Activated T-cell treated with anti-CD3 and anti-CD28 coated beads for 24 hours (primary cell): ENCODE measurements around the gene CYP19A1.

Experiments used
- DNase-seq: peaks from one replicate; pipeline ENCODE4 v3.0.0-alpha.2; 2020; ENCODE audit warnings: low read depth

The CYP19A1 gene

GRCh38 chr15:51183076-51183475 lies 155.3 kb downstream of the CYP19A1 start:
- no peak for DNase-seq

- DNase-seq: no peak
These were observed 156.5 kb downstream of the CYP19A1 start for GRCh38 chr15:51181905-51182304.

GRCh38 chr15:51181221-51181620 lies 157.2 kb downstream of the CYP19A1 start:
- no peak for DNase-seq

DNA sequence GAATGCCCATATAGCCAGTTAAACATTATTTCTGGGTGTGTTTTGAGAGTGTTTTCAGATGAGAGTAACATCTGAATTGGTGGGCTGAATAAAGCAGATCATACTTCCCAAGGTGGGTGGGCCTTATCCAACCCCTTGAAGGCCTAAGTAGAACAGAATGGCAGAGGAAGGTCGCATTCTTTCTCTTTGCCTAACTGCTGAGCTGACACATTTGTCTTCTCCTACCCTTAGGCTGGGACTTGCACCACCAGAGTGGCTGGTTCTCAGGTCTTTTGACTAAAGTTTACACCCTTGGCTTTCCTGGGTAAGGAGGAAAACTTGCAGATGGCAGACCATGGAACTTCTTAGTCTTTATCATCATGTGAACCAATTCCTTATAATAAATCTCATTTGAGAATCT lies 157.9 kb downstream of the CYP19A1 start:
- no peak for DNase-seq

GRCh38 chr15:51180011-51180410 lies 158.4 kb downstream of the CYP19A1 start:
- DNase-seq: no peak

GRCh38 chr15:51172193-51172592 lies 166.2 kb downstream of the CYP19A1 start:
- no peak for DNase-seq

- no peak for DNase-seq
These were observed 166.8 kb downstream of the CYP19A1 start for GRCh38 chr15:51171634-51171932.

DNA sequence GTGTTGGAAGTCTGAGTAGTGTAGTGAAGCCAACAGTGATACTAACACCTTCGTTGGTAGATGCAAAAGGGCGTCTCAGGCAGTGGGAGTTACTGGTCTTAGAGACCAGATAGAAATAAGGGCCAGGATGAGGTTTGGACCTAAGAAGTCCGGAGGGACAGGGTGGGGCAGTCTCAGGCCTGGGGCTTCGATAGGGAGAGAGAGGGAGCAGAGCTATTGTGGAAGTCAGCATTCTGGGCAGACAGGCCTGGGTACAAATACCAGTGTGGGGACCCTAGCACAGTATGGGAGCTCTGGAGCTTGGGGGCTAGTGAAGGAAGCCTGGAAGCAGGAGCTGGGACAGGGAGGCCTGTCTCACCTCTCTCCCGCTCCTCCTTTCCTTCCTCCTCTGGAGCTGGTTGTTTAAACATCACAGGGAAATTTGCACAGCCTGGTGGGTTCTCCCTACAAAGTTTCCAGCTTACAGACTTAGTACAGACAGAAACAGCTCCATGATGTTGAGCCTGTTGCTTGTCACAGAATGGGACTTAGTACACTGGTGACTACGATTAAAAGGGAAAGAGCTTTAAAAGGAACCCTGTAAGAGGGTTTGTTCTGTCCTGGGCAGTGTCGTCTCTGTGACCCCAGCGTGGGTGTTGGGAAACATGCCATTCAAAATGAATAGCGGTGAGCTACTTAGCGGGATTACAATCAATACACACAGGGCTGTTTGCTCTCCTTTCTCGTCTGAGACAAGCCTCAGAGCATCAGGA lies 167.3 kb downstream of the CYP19A1 start:
- DNase-seq: no peak

- no peak for DNase-seq
These were observed 169.7 kb downstream of the CYP19A1 start for GRCh38 chr15:51168700-51169099.

DNA sequence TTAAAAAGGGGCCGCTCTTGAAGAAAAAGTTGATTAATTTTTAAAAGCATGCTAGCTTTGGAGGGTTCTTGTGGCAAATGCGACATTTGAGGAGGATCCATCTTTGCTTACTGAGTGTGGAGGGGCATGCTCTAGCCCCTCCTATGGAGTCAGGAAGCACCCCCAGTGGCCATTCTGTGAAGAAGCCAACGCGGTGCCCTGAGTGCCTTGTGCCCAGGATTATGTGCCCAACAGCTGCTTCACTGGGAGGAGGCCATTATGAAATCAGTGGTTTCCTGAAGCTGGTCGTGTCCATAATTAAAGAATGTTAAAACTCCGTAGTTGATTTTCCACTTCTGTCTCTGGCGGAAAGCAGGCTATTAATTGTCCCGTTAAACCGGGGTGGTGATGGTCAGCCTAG lies 174.6 kb downstream of the CYP19A1 start:
- no peak for DNase-seq

DNA sequence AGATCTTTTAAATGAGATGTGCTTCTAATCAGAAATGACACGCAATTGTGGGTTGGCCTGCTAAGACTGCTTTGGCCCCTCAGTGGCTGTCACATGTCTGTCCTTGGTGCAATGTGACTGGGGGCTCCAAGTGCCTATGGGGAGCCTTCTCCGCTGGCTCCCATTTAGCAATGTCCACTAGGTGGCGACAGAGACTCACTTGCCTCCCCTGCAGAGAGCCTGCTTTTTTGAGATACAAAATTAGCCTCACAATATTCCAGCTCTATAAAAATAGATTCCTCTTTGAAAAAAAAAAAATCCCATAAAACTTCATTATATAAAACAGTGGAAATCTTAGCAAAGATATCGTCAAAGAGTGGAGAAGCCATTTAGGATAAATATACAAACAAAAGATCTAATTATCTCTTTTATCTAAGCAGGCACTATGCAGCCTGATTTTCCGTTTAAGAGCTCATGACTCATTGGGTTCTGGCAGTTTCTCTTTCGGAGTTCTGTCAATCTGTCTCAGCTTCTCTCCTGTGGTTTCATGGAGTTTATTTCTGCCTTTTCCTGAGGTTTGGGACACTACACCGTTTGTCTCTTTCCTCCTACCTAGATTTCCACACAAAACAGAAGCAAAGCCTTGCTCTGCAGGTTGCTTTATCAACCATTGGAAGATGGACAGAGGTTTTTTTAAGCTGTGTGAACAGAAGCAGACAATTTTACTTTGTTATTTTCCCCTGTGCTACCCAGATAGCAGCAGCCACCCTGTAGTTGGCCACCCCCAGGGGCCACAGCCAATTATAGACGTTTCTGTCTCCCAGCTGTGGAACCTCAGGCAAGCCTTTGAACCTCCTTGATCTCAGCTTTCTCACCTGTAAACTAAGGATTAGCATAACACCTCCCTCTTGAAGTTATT lies 175.3 kb downstream of the CYP19A1 start:
- peak; percentile 55 for DNase-seq

GRCh38 chr15:51161491-51162220 lies 176.7 kb downstream of the CYP19A1 start:
- DNase-seq: no peak

DNA sequence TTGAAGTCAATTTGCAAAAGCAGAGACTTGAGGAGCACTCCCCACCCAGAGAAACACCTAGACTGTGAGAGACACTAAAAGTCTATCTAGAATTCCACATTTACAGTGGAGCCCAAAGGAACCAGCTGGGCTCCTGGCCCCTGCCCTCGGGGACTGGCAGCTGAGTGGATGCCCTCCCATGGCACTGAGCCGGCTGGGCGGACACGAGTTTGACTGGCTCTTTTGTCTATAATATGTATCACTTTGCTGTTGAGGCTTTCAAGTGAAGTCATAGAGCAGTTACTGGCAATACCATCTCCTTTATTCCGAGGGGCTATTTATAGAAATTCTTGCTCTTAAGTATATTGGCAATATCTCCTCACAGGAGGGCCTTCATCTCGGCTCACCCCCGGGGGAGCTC lies 177.9 kb downstream of the CYP19A1 start:
- no peak for DNase-seq
